ENCODE results near the gene IFITM2. TPM values are rescaled to one million over a fixed set of nuclear protein-coding genes. Genes with fewer than 3 reads are reported as not detected.
A peak's percentile ranks its signal among the peaks of the same experiment; 100 is the strongest.
"Not testable (repeated sequence)": the region's sequence is repeated elsewhere in the genome, so short reads cannot be mapped to it uniquely, and the experiment has no call there.

The IFITM2 gene
- total and polyA plus RNA-seq, 2 of the 13 experiments (the other 11 are each of a cell fraction or from before 2014, with no cell fraction given) = 13.8 to 267 TPM

- peak; percentile 77; the same call in 1 of the 2 replicates for TF ChIP-seq TFAP4 (IDR thresholded peaks at IDR 0.05; ENCODE audit: borderline replicate concordance, low read depth)
- TF ChIP-seq SAP130 (CRISPR knock-in tag; IDR thresholded peaks at IDR 0.05; ENCODE audit: low read depth) = peak; percentile 32
- peak; percentile 30; the same call in 1 of the 2 replicates for TF ChIP-seq MAX (IDR thresholded peaks at IDR 0.05)
- TF ChIP-seq FOXC1 (CRISPR knock-in tag; IDR thresholded peaks at IDR 0.05; ENCODE audit: borderline replicate concordance) = 0 out of 2 replicates have a peak, but pooled peaks have one; percentile 41
- TF ChIP-seq ELF3 (CRISPR knock-in tag; IDR thresholded peaks at IDR 0.05) = peak; percentile 42; the same call in 1 of the 2 replicates
- peak in 1 of 2 experiments; percentile 47; a peak in 2 of 4 replicates for TF ChIP-seq HMGXB4 (CRISPR knock-in tag; IDR thresholded peaks at IDR 0.05; ENCODE audit: borderline replicate concordance in 1 of 2, low read depth in 1 of 2)
- TF ChIP-seq STAG1 (CRISPR knock-in tag; IDR thresholded peaks at IDR 0.05) = peak; percentile 22; the same call in 1 of the 2 replicates
- not testable (repeated sequence) for TF ChIP-seq FOXP1 (IDR thresholded peaks at IDR 0.05)
- peak; percentile 57; the same call in 1 of the 2 replicates for TF ChIP-seq FOXP1 (CRISPR knock-in tag; IDR thresholded peaks at IDR 0.05)
- TF ChIP-seq PATZ1 (CRISPR knock-in tag; IDR thresholded peaks at IDR 0.05) = peak; percentile 8; the same call in 1 of the 2 replicates
- peak; percentile 48; the same call in 1 of the 2 replicates for TF ChIP-seq FOXP4 (CRISPR knock-in tag; IDR thresholded peaks at IDR 0.05)
- peak; percentile 17 for TF ChIP-seq XRCC5 (optimal IDR thresholded peaks at IDR 0.05; ENCODE audit: low read length)
- peak; percentile 45; the same call in 1 of the 2 replicates for TF ChIP-seq ZNF263 (CRISPR knock-in tag; IDR thresholded peaks at IDR 0.05)
- 0 out of 2 replicates have a peak, but pooled peaks have one; percentile 50 for TF ChIP-seq ZBTB33 (CRISPR knock-in tag; IDR thresholded peaks at IDR 0.05)
- TF ChIP-seq ELF1 (CRISPR knock-in tag; IDR thresholded peaks at IDR 0.05) = peak; percentile 40; the same call in 1 of the 2 replicates
- TF ChIP-seq SALL1 (CRISPR knock-in tag; IDR thresholded peaks at IDR 0.05) = peak; percentile 55; the same call in 1 of the 2 replicates
Measured at GRCh38 chr11:268716-269145, 38.9 kb upstream of the IFITM2 start (continued).

All from HepG2 (cell line).